Measurements from ENCODE around the gene TMEM163. TPM values are rescaled to one million over a fixed set of nuclear protein-coding genes. Genes with fewer than 3 reads are reported as not detected.

Gene TMEM163
- total RNA-seq, 4 donors from 2014 or later, result 0.34 to 1.2 TPM; not detected in 2

DNA sequence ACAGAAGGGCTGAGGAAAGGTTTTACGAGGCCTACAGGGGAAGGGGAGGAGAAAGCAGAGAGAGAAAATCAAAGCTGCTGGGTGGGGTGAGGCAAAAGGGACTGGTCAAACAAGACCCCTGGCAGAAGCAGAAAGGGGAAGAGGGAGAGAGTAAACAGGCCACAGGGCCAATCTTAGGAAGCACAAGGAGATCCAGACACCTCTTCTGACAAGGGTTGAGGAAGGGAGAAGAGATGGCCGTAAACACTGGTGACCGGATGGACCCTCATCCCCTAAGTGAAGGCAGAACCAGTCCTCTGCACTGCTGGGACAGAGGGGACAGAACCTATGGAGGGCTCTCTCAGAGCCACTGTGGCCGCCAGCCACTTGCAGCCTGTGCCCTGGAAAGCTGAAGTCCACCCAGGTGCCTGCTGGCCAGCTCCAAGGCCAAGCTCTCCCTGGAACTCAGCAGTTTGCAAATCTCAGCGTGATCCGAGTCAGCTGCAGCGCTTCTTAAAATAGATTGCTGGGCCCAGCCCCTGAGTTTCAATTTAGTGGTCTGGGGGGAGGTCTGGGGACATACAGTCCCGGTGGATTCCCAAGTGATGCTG lies 108.8 kb downstream of the TMEM163 start:
- Histone ChIP-seq H3K36me3 (no peaks in the 10 kb centered on the region), H3K27me3 (no peaks in the 10 kb centered on the region), H3K9me3 (no peaks in the 10 kb centered on the region), H3K4me1 (no peaks in the 10 kb centered on the region), H3K4me3 (no peak overlapping the region), H3K27ac (no peak overlapping the region)
- TF ChIP-seq POLR2A (IDR thresholded peaks at IDR 0.05), result no peak
- DNase-seq, result no peak
- intact Hi-C loops (cut with DNase I; ENCODE audit: low total_unique reads), result no loop called here

DNA sequence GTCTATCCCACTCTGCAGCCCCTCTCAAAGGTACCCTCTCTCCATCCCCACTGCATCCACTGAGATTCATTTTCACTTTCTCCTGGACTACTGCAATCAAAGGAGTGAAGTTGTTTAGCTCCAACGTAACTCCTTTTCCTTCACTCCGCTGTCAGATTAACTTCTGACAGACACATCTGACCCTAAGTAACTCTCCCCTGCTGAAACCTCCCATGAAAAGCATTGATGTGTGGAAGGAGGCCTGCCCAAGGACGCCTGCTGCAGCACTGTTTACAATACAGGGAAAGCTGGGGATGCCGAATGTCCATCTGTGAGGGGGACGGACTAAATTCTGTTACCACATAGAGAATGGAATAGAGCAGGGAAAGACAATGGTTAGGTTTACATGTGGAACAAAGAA lies 114.8 kb downstream of the TMEM163 start:
- no peak for DNase-seq
- no peak overlapping the region for H3K27ac ChIP-seq
- intact Hi-C loops (cut with DNase I; ENCODE audit: low total_unique reads), result no loop called here
- no peaks in the 10 kb centered on the region for H3K9me3 ChIP-seq
- no peaks in the 10 kb centered on the region for H3K4me1 ChIP-seq
- H3K36me3 ChIP-seq, result no peaks in the 10 kb centered on the region
- H3K27me3 ChIP-seq, result no peaks in the 10 kb centered on the region
- TF ChIP-seq, protein P1, sequence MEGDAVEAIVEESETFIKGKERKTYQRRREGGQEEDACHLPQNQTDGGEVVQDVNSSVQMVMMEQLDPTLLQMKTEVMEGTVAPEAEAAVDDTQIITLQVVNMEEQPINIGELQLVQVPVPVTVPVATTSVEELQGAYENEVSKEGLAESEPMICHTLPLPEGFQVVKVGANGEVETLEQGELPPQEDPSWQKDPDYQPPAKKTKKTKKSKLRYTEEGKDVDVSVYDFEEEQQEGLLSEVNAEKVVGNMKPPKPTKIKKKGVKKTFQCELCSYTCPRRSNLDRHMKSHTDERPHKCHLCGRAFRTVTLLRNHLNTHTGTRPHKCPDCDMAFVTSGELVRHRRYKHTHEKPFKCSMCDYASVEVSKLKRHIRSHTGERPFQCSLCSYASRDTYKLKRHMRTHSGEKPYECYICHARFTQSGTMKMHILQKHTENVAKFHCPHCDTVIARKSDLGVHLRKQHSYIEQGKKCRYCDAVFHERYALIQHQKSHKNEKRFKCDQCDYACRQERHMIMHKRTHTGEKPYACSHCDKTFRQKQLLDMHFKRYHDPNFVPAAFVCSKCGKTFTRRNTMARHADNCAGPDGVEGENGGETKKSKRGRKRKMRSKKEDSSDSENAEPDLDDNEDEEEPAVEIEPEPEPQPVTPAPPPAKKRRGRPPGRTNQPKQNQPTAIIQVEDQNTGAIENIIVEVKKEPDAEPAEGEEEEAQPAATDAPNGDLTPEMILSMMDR (IDR thresholded peaks at IDR 0.05), result no peak
- TF ChIP-seq POLR2A (IDR thresholded peaks at IDR 0.05), result no peak
- no peak overlapping the region for H3K4me3 ChIP-seq

DNA sequence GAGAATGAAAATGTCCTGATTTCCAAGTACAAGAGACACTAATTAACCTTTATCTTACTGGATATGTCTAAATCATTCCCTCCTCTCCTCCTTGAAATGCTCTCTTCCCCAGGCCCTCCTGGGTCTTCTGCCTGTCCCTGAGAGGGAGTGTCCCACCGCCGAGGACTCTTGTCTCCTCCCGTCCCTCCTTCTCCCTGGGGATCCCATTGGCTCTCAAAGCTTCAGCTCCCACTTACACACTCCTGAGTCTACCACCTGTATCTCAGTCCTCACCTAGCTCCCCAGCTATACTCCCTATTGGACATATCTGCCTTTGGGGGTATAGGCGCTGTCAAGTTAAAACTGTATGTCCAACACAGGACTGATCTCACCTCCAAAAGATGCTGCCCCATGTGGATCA lies 116.1 kb downstream of the TMEM163 start:
- TF ChIP-seq, protein P1 (IDR thresholded peaks at IDR 0.05), result no peak
- no peak for TF ChIP-seq POLR2A (IDR thresholded peaks at IDR 0.05)
- no peak overlapping the region for H3K4me3 ChIP-seq
- H3K9me3 ChIP-seq, result no peaks in the 10 kb centered on the region
- H3K36me3 ChIP-seq, result no peaks in the 10 kb centered on the region
- intact Hi-C loops (cut with DNase I; ENCODE audit: low total_unique reads), result no loop called here
- no peaks in the 10 kb centered on the region for H3K27me3 ChIP-seq
- no peaks in the 10 kb centered on the region for H3K4me1 ChIP-seq
- no peak for DNase-seq
- H3K27ac ChIP-seq, result no peak overlapping the region

DNA sequence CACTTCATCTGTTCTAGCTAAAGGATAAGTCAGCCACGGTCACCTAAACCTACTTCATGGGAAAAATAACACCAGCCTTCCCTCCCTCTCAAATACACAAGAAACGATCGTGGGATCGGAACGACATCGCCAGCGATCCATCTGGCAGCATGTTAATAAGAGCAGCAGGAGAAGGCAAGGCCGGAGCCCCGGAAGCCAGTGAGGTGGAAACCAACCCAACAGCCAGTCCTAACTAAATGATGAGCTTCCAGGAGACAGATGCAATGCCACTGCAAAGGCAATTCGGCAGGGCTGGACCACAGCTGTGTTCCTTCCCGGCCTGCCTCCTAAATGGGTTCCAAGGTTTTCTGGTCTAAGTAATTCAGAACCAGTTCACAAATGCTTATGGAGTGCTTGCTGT lies 117.5 kb downstream of the TMEM163 start:
- TF ChIP-seq, protein P1 (IDR thresholded peaks at IDR 0.05), result no peak
- no peak for TF ChIP-seq POLR2A (IDR thresholded peaks at IDR 0.05)
- H3K27ac ChIP-seq, result no peak overlapping the region
- intact Hi-C loops (cut with DNase I; ENCODE audit: low total_unique reads), result no loop called here
- H3K4me1 ChIP-seq, result no peaks in the 10 kb centered on the region
- H3K27me3 ChIP-seq, result no peaks in the 10 kb centered on the region
- no peak overlapping the region for H3K4me3 ChIP-seq
- no peak for DNase-seq
- no peaks in the 10 kb centered on the region for H3K9me3 ChIP-seq
- H3K36me3 ChIP-seq, result no peaks in the 10 kb centered on the region

DNA sequence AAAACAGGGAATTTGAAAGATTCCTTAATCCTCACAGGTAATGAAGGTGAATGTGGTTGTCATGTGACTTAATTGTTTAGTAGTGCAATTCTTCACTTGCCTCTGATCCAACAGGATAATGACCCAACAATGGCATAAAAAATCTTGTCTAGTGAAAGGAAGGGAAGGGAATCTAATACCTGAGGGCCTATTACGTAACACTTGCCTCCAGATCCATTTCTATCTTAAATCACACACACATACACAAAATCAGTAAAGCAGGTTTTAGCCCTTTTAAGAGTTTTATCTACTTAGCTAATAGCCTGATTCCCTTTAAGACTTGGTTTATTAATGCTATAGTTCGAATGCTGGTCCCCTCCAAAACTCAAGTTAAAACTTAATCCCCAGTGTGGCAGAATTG lies 118.6 kb downstream of the TMEM163 start:
- Histone ChIP-seq H3K27me3 (no peaks in the 10 kb centered on the region), H3K36me3 (no peaks in the 10 kb centered on the region), H3K27ac (no peak overlapping the region), H3K4me3 (no peak overlapping the region), H3K4me1 (no peaks in the 10 kb centered on the region), H3K9me3 (no peaks in the 10 kb centered on the region)
- TF ChIP-seq, protein P1 (IDR thresholded peaks at IDR 0.05), result no peak
- no peak for TF ChIP-seq POLR2A (IDR thresholded peaks at IDR 0.05)
- no peak for DNase-seq
- intact Hi-C loops (cut with DNase I; ENCODE audit: low total_unique reads), result no loop called here

DNA sequence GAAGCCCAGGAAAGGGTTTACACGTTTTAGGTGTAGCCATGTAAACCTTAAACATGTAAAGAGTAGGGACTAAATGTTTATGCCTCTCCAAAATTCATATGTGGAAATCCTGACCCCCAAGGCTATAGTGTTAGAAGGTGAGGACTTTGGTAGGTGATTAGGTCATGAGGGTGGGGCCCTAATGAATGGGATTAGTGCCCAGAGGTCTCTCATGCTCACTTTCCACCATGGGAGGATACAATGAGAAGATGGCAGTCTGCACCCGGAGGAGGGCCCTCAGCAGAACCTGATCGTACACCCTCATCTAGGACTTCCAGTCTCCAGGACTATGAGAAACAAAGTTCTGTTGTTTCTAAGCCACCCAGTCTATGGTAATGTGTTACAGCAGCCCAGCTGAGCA lies 119.6 kb downstream of the TMEM163 start:
- no peaks in the 10 kb centered on the region for H3K27me3 ChIP-seq
- no peak overlapping the region for H3K4me3 ChIP-seq
- intact Hi-C loops (cut with DNase I; ENCODE audit: low total_unique reads), result no loop called here
- no peaks in the 10 kb centered on the region for H3K4me1 ChIP-seq
- TF ChIP-seq, protein P1 (IDR thresholded peaks at IDR 0.05), result no peak
- TF ChIP-seq POLR2A (IDR thresholded peaks at IDR 0.05), result no peak
- H3K27ac ChIP-seq, result no peak overlapping the region
- H3K36me3 ChIP-seq, result no peaks in the 10 kb centered on the region
- no peaks in the 10 kb centered on the region for H3K9me3 ChIP-seq
- no peak for DNase-seq

Data from uterus (tissue), 4 donors.